Neuron (in vitro differentiated cells): Measurements from ENCODE around the gene TMEM202.
"Not testable (repeated sequence)": the region's sequence is repeated elsewhere in the genome, so short reads cannot be mapped to it uniquely, and the experiment has no call there.

Experiments
- H2AFZ ChIP-seq: one replicate; pipeline ENCODE4 v1.6.1; 2013; ENCODE audit warnings: low read depth, mild to moderate bottlenecking, inconsistent platforms, low read length, moderate library complexity
- H3K27me3 ChIP-seq: one replicate; pipeline ENCODE4 v1.6.1; 2013; ENCODE audit warnings: low read length; ENCODE audit not compliant: insufficient read depth
- H3K36me3 ChIP-seq: one replicate; pipeline ENCODE4 v1.6.1; 2013; ENCODE audit warnings: low read length; ENCODE audit not compliant: insufficient read depth
- H3K4me1 ChIP-seq: one replicate; pipeline ENCODE4 v1.6.1; 2013; ENCODE audit warnings: low read length; ENCODE audit not compliant: insufficient read depth
- H3K4me3 ChIP-seq: 2 replicates; pipeline ENCODE4 v1.5.1; 2013; ENCODE audit warnings: mild to moderate bottlenecking, low read length, moderate library complexity
- H3K9me3 ChIP-seq: one replicate; pipeline ENCODE4 v1.6.1; 2013; ENCODE audit warnings: low read length

TMEM202 gene

GRCh38 chr15:72411544-72411943, 13.4 kb downstream of the TMEM202 start:
- Histone ChIP-seq H2AFZ (no peak overlapping the region), H3K27me3 (peaks cover 16% of the 10 kb centered on the region), H3K9me3 (no peaks in the 10 kb centered on the region), H3K4me3 (no peak overlapping the region), H3K4me1 (no peaks in the 10 kb centered on the region), H3K36me3 (no peaks in the 10 kb centered on the region)

- not testable (repeated sequence) for H3K36me3 ChIP-seq, H3K27me3 ChIP-seq
Measured at GRCh38 chr15:72413337-72413736, 15.2 kb downstream of the TMEM202 start.

GRCh38 chr15:72415304-72415703, 17.2 kb downstream of the TMEM202 start:
- H3K9me3 ChIP-seq: no peaks in the 10 kb centered on the region
- H3K4me1 ChIP-seq: no peaks in the 10 kb centered on the region

More at GRCh38 chr15:72413337-72413736, 15.2 kb downstream of the TMEM202 start:
- H3K4me1 ChIP-seq, H3K9me3 ChIP-seq, H2AFZ ChIP-seq, H3K4me3 ChIP-seq: not testable (repeated sequence)

GRCh38 chr15:72419768-72420167, 21.7 kb downstream of the TMEM202 start:
- not testable (repeated sequence) for H3K9me3 ChIP-seq, H3K4me1 ChIP-seq, H3K36me3 ChIP-seq, H2AFZ ChIP-seq, H3K4me3 ChIP-seq, H3K27me3 ChIP-seq

More at GRCh38 chr15:72415304-72415703, 17.2 kb downstream of the TMEM202 start:
- Histone ChIP-seq H3K27me3 (no peaks in the 10 kb centered on the region), H3K4me3 (no peak overlapping the region), H2AFZ (no peak overlapping the region), H3K36me3 (no peaks in the 10 kb centered on the region)

GRCh38 chr15:72420576-72420975, 22.5 kb downstream of the TMEM202 start:
- H2AFZ ChIP-seq: no peak overlapping the region
- no peak overlapping the region for H3K4me3 ChIP-seq
- H3K27me3 ChIP-seq: no peaks in the 10 kb centered on the region
- H3K4me1 ChIP-seq: no peaks in the 10 kb centered on the region
- no peaks in the 10 kb centered on the region for H3K9me3 ChIP-seq
- H3K36me3 ChIP-seq: no peaks in the 10 kb centered on the region

GRCh38 chr15:72421484-72421883, 23.4 kb downstream of the TMEM202 start:
- H3K27me3 ChIP-seq: no peaks in the 10 kb centered on the region
- H3K9me3 ChIP-seq: no peaks in the 10 kb centered on the region
- no peaks in the 10 kb centered on the region for H3K36me3 ChIP-seq
- H3K4me3 ChIP-seq: no peak overlapping the region
- H3K4me1 ChIP-seq: no peaks in the 10 kb centered on the region
- no peak overlapping the region for H2AFZ ChIP-seq

GRCh38 chr15:72423256-72423655, 25.2 kb downstream of the TMEM202 start:
- H2AFZ ChIP-seq: no peak overlapping the region
- no peaks in the 10 kb centered on the region for H3K27me3 ChIP-seq
- no peaks in the 10 kb centered on the region for H3K36me3 ChIP-seq
- H3K4me3 ChIP-seq: no peak overlapping the region
- H3K9me3 ChIP-seq: no peaks in the 10 kb centered on the region
- H3K4me1 ChIP-seq: no peaks in the 10 kb centered on the region

GRCh38 chr15:72426753-72427152, 28.6 kb downstream of the TMEM202 start:
- H3K9me3 ChIP-seq: no peaks in the 10 kb centered on the region
- H3K27me3 ChIP-seq: no peaks in the 10 kb centered on the region
- no peaks in the 10 kb centered on the region for H3K4me1 ChIP-seq
- no peak overlapping the region for H2AFZ ChIP-seq
- H3K4me3 ChIP-seq: no peak overlapping the region
- H3K36me3 ChIP-seq: no peaks in the 10 kb centered on the region

GRCh38 chr15:72437650-72438316, 39.7 kb downstream of the TMEM202 start:
- H3K4me1 ChIP-seq: no peaks in the 10 kb centered on the region
- no peak overlapping the region for H3K4me3 ChIP-seq
- peaks cover 2% of the 10 kb centered on the region for H3K27me3 ChIP-seq
- H2AFZ ChIP-seq: no peak overlapping the region
- peaks cover 2% of the 10 kb centered on the region for H3K9me3 ChIP-seq
- no peaks in the 10 kb centered on the region for H3K36me3 ChIP-seq

GRCh38 chr15:72442848-72443247, 44.7 kb downstream of the TMEM202 start:
- not testable (repeated sequence) for H3K9me3 ChIP-seq, H3K4me3 ChIP-seq, H3K36me3 ChIP-seq, H3K27me3 ChIP-seq, H3K4me1 ChIP-seq, H2AFZ ChIP-seq

GRCh38 chr15:72445426-72445825, 47.3 kb downstream of the TMEM202 start:
- H3K9me3 ChIP-seq: no peaks in the 10 kb centered on the region
- peak overlapping the region; percentile 26 for H2AFZ ChIP-seq
- H3K27me3 ChIP-seq: no peaks in the 10 kb centered on the region
- no peaks in the 10 kb centered on the region for H3K4me1 ChIP-seq
- H3K36me3 ChIP-seq: no peaks in the 10 kb centered on the region
- H3K4me3 ChIP-seq: no peak overlapping the region

- H3K36me3 ChIP-seq: no peaks in the 10 kb centered on the region
- no peaks in the 10 kb centered on the region for H3K9me3 ChIP-seq
- H3K4me1 ChIP-seq: no peaks in the 10 kb centered on the region
- no peak overlapping the region for H3K4me3 ChIP-seq
- H3K27me3 ChIP-seq: no peaks in the 10 kb centered on the region
- H2AFZ ChIP-seq: no peak overlapping the region
Measured at GRCh38 chr15:72450805-72451204, 52.7 kb downstream of the TMEM202 start.

GRCh38 chr15:72451224-72451623, 53.1 kb downstream of the TMEM202 start:
- H3K9me3 ChIP-seq: no peaks in the 10 kb centered on the region
- no peaks in the 10 kb centered on the region for H3K27me3 ChIP-seq
- no peak overlapping the region for H3K4me3 ChIP-seq
- no peaks in the 10 kb centered on the region for H3K4me1 ChIP-seq
- no peaks in the 10 kb centered on the region for H3K36me3 ChIP-seq
- H2AFZ ChIP-seq: no peak overlapping the region

- H3K36me3 ChIP-seq: no peaks in the 10 kb centered on the region
- H2AFZ ChIP-seq: no peak overlapping the region
- no peak overlapping the region for H3K4me3 ChIP-seq
- H3K9me3 ChIP-seq: no peaks in the 10 kb centered on the region
- no peaks in the 10 kb centered on the region for H3K27me3 ChIP-seq
- no peaks in the 10 kb centered on the region for H3K4me1 ChIP-seq
Measured at GRCh38 chr15:72456684-72457083, 58.6 kb downstream of the TMEM202 start.
